Esophagus squamous epithelium (tissue), 4 donors: ENCODE data around the gene RPL14.

ENCODE experiments used
- POLR2A ChIP-seq, 4 donors: fragments of 450-650 bp; IDR thresholded peaks; one replicate each; pipeline ENCODE4 v1.6.1; 2017; ENCODE audit warnings: antibody characterized with exemption in 4 of 4, mild to moderate bottlenecking in 4 of 4, moderate library complexity in 3 of 4
- TF ChIP-seq, protein P1 (sequence below), 6 experiments: fragments of 450-650 bp in 4 of 6; fragments of 200-600 bp in 2 of 6; sonication (generic) in 2 of 6; IDR thresholded peaks; one replicate each; pipeline ENCODE4 v1.5.1; 2016 to 2019; ENCODE audit warnings: antibody characterized with exemption in 6 of 6, mild to moderate bottlenecking in 4 of 6, moderate library complexity in 4 of 6

DNA sequence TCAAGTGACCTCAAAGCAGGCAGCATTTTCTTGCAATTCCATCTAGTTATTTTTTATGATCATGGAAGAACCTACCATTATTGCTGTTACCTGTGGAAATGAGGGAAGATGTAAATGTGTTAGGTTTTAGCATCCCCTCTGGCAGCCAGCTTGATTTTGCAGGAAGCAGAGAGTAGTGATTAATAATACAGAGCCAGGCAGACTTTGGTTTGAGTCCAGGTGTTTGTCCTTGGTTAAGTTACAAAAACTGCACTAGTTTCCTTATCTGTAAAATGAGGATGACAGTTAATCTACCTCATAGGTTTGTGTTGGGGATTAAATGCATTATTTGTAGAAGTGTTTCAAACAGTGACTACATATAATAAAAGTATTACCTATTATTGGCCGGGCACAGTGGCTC, 60.9 kb downstream of the RPL14 start:
- TF ChIP-seq, protein P1, sequence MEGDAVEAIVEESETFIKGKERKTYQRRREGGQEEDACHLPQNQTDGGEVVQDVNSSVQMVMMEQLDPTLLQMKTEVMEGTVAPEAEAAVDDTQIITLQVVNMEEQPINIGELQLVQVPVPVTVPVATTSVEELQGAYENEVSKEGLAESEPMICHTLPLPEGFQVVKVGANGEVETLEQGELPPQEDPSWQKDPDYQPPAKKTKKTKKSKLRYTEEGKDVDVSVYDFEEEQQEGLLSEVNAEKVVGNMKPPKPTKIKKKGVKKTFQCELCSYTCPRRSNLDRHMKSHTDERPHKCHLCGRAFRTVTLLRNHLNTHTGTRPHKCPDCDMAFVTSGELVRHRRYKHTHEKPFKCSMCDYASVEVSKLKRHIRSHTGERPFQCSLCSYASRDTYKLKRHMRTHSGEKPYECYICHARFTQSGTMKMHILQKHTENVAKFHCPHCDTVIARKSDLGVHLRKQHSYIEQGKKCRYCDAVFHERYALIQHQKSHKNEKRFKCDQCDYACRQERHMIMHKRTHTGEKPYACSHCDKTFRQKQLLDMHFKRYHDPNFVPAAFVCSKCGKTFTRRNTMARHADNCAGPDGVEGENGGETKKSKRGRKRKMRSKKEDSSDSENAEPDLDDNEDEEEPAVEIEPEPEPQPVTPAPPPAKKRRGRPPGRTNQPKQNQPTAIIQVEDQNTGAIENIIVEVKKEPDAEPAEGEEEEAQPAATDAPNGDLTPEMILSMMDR (IDR thresholded peaks at IDR 0.05), result no peak
- no peak for TF ChIP-seq POLR2A (IDR thresholded peaks at IDR 0.05)
